ENCODE results near the gene EXD2.
"Not testable (repeated sequence)": the region's sequence is repeated elsewhere in the genome, so short reads cannot be mapped to it uniquely, and the experiment has no call there.

The EXD2 gene

GRCh38 chr14:69281450-69282169 is 90.3 kb downstream of the EXD2 start:
- DNase-seq (ENCODE audit: low spot score) = no peak

GRCh38 chr14:69282448-69282847 is 91.2 kb downstream of the EXD2 start:
- DNase-seq (ENCODE audit: low spot score) = no peak

- no peak for DNase-seq (ENCODE audit: low spot score)
Measured at GRCh38 chr14:69284170-69284569, 92.9 kb downstream of the EXD2 start.

- DNase-seq (ENCODE audit: low spot score) = no peak
Measured at GRCh38 chr14:69285661-69286255, 94.5 kb downstream of the EXD2 start.

GRCh38 chr14:69287098-69288010 is 96.1 kb downstream of the EXD2 start:
- DNase-seq (ENCODE audit: low spot score) = no peak

GRCh38 chr14:69288011-69288771 is 96.9 kb downstream of the EXD2 start:
- DNase-seq (ENCODE audit: low spot score) = no peak

GRCh38 chr14:69288956-69289705 is 97.8 kb downstream of the EXD2 start:
- DNase-seq (ENCODE audit: low spot score) = no peak

- no peak for DNase-seq (ENCODE audit: low spot score)
Measured at GRCh38 chr14:69289811-69290520, 98.7 kb downstream of the EXD2 start.

- not testable (repeated sequence) for DNase-seq (ENCODE audit: low spot score)
Measured at GRCh38 chr14:69290881-69291280, 99.6 kb downstream of the EXD2 start.

- no peak for DNase-seq (ENCODE audit: low spot score)
Measured at GRCh38 chr14:69291396-69291795, 100.1 kb downstream of the EXD2 start.

- DNase-seq (ENCODE audit: low spot score) = no peak
Measured at GRCh38 chr14:69291891-69292561, 100.7 kb downstream of the EXD2 start.

Data from D341Med (cell line).